Naive thymus-derived CD4-positive, alpha-beta T cell (primary cell): ENCODE measurements around the gene UGT2A1. TPM values are rescaled to one million over a fixed set of nuclear protein-coding genes. Genes with fewer than 3 reads are reported as not detected.

Experiments used
- ATAC-seq: fragments of 150-1000 bp; cut with Tn5 transposase; 2 replicates; pipeline ENCODE4 v1.10.0; 2021; ENCODE audit warnings: mild to moderate bottlenecking, moderate library complexity
- CTCF ChIA-PET: fragments of 350-600 bp; sonication (Branson Sonifier 250); formaldehyde crosslinking; loops from one replicate; lab custom pipeline; 2021; ENCODE audit warnings: antibody characterized with exemption; lab: Charles Lee
- POLR2A ChIA-PET: fragments of 350-600 bp; sonication (Branson Sonifier 250); formaldehyde crosslinking; loops from one replicate; lab custom pipeline; 2021; ENCODE audit warnings: antibody characterized with exemption, inconsistent platforms; lab: Charles Lee
- DNase-seq, 9 donors: peaks; one replicate each; pipeline versions ENCODE4 v3.0.0 to v3.0.0-alpha.2; 2020 to 2022; ENCODE audit warnings: mixed read lengths in 1 of 9
- H3K27ac ChIP-seq: one replicate; pipeline ENCODE4 v1.7.0; 2013; ENCODE audit warnings: mild to moderate bottlenecking, low read depth, low read length, moderate library complexity
- H3K27me3 ChIP-seq, 2 donors: one replicate each; pipeline ENCODE4 v1.7.0; 2013; ENCODE audit warnings: low read length in 2 of 2, mild to moderate bottlenecking in 2 of 2, moderate library complexity in 2 of 2; ENCODE audit not compliant: control insufficient read depth in 2 of 2, insufficient read depth in 2 of 2
- H3K36me3 ChIP-seq, 3 experiments: 1 replicate in 2 of 3; 2 replicates in 1 of 3; pipeline ENCODE4 v1.7.0; 2013; ENCODE audit warnings: low read length in 3 of 3, mild to moderate bottlenecking in 3 of 3, moderate library complexity in 1 of 3; ENCODE audit not compliant: insufficient read depth in 3 of 3, control insufficient read depth in 2 of 3
- H3K4me1 ChIP-seq, 2 donors: one replicate each; pipeline ENCODE4 v1.7.0; 2013; ENCODE audit warnings: low read length in 2 of 2, mild to moderate bottlenecking in 2 of 2, moderate library complexity in 1 of 2; ENCODE audit not compliant: control insufficient read depth in 2 of 2, insufficient read depth in 2 of 2
- H3K4me3 ChIP-seq: 2 replicates; pipeline ENCODE4 v1.7.0; 2013; ENCODE audit warnings: mild to moderate bottlenecking, low read length
- H3K9me3 ChIP-seq, 3 experiments: 1 replicate in 2 of 3; 2 replicates in 1 of 3; pipeline ENCODE4 v1.7.0; 2013; ENCODE audit warnings: low read length in 3 of 3; ENCODE audit not compliant: control insufficient read depth in 2 of 3
- H3K27ac Mint-ChIP-seq, 9 donors: one replicate each; pipeline ENCODE4 v1.8.0; 2020 to 2022; ENCODE audit warnings: mixed read lengths in 9 of 9, mild to moderate bottlenecking in 8 of 9, moderate library complexity in 5 of 9, inconsistent platforms in 2 of 9
- H3K27me3 Mint-ChIP-seq, 5 donors: one replicate each; pipeline ENCODE4 v1.8.0; 2021 to 2022; ENCODE audit warnings: mixed read lengths in 5 of 5, mild to moderate bottlenecking in 1 of 5
- H3K36me3 Mint-ChIP-seq, 5 donors: one replicate each; pipeline ENCODE4 v1.8.0; 2020 to 2022; ENCODE audit warnings: mixed read lengths in 5 of 5, mild to moderate bottlenecking in 3 of 5, inconsistent platforms in 1 of 5
- H3K4me1 Mint-ChIP-seq, 7 donors: one replicate each; pipeline ENCODE4 v1.8.0; 2020 to 2022; ENCODE audit warnings: mixed read lengths in 7 of 7, mild to moderate bottlenecking in 3 of 7, inconsistent platforms in 1 of 7
- H3K4me3 Mint-ChIP-seq, 10 donors: one replicate each; pipeline ENCODE4 v1.8.0; 2020 to 2022; ENCODE audit warnings: mild to moderate bottlenecking in 10 of 10, mixed read lengths in 10 of 10, moderate library complexity in 6 of 10, inconsistent platforms in 2 of 10
- H3K9me3 Mint-ChIP-seq, 11 donors: one replicate each; pipeline ENCODE4 v1.8.0; 2020 to 2022; ENCODE audit warnings: mixed read lengths in 11 of 11, mild to moderate bottlenecking in 4 of 11, inconsistent platforms in 1 of 11, moderate library complexity in 1 of 11
- intact Hi-C, 2 donors: fragments of 100-400 bp; cut with micrococcal nuclease; formaldehyde crosslinking; loops; one replicate each; pipeline ENCODE4 v1.15.1; 2023
- polyA plus RNA-seq, 2 donors: library from polyadenylated mRNA; unstranded; fragments of 300-500 nt; fragmentation: Illumina TruSeq; gene quantifications; one replicate each; pipeline ENCODE4 v1.2.3, GENCODE V29; 2021
- total RNA-seq, 6 experiments: library from RNA in 5 of 6; stranded (reverse) in 5 of 6; gene quantifications; 1 replicate in 5 of 6; 2 replicates in 1 of 6; pipeline ENCODE4 v1.2.3 and lab custom pipeline; 2021 to 2026

UGT2A1 gene
- not detected for total RNA-seq
- not detected for polyA plus RNA-seq
- not detected for total RNA-seq (lab: John Stamatoyannopoulos, UW)

DNA sequence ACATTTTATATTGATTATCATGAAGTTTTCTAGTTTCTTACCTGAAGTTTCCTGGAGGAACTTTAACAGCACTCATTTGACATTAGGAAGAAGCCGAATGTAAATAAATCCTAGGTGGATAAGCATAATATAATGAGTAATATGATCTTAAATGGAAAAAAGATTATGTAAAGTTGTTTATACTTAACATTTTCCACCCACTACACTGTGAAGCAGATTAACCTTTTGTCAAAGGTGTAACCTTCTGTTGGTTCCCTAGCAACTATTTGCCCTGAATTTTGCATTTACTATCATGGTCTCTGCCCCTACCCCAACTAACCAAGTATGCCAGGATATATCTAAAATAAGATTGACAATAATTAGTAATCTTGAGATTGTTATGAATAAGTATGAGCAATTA lies at the start of gene UGT2A1:
TSS of gene UGT2A1 (minus strand) at position 101 of the 400 bp plus-strand sequence. CDS start 5,603 bp downstream, outside the sequence.
- Histone ChIP-seq H3K9me3 (no peaks in the 10 kb centered on the region), H3K4me3 (no peak within 1 kb of the TSS), H3K27me3 (no peaks in the 10 kb centered on the region), H3K36me3 (no peaks in the 10 kb centered on the region), H3K4me1 (no peaks in the 10 kb centered on the region), H3K27ac (no peak within 1 kb of the TSS)
- H3K27me3 Mint-ChIP-seq, result no peaks in the 10 kb centered on the region
- peaks cover 0 to 1% (median 0%) of the 10 kb centered on the region in 11 donors for H3K9me3 Mint-ChIP-seq
- H3K4me1 Mint-ChIP-seq, result no peaks in the 10 kb centered on the region
- DNase-seq (no peak), ATAC-seq (no peak)
- CTCF ChIA-PET, result no interaction called here
- intact Hi-C loops, result no loop called here
- H3K27ac Mint-ChIP-seq, result no peak within 1 kb of the TSS
- POLR2A ChIA-PET, result no interaction called here
- no peak within 1 kb of the TSS for H3K4me3 Mint-ChIP-seq
- no peaks in the 10 kb centered on the region for H3K36me3 Mint-ChIP-seq

DNA sequence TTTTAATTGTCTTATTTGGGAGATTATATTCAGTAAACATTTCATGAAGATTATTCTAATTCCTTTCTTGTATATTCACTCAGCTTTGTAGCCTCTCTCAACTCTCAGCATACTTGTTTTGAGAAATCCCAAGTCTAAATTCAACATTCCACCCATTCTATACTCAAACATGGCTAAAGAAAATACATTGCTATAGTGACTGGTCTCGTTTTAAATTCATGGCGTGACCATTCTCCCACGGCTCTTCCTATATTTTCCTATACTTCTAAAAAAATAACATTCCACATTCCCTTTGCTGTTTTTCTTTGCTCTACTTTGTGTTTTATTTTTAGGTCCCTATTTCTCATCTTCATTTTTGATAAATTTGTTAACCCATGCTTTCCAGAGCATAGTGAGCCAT lies 49.2 kb upstream of the UGT2A1 start:
- ATAC-seq (no peak), DNase-seq (no peak)
- Histone ChIP-seq H3K27ac (no peak overlapping the region), H3K4me3 (no peak overlapping the region), H3K27me3 (no peaks in the 10 kb centered on the region), H3K36me3 (no peaks in the 10 kb centered on the region), H3K9me3 (peaks cover 0 to 4% (median 0%) of the 10 kb centered on the region in 3 experiments), H3K4me1 (no peaks in the 10 kb centered on the region)
- H3K36me3 Mint-ChIP-seq, result peaks cover 0 to 11% (median 4%) of the 10 kb centered on the region in 5 donors
- peaks cover 0 to 26% (median 9%) of the 10 kb centered on the region in 11 donors for H3K9me3 Mint-ChIP-seq
- ChIA-PET CTCF (interaction anchor here (0.6 kb wide), 1 partner anchor 9 kb away, joined by 3 read pairs; no protein-coding TSS in a partner anchor), POLR2A (no interaction called here)
- intact Hi-C loops, result loop anchor here in 1 of 2 donors (1.0 kb wide), 1 partner anchor 18 kb away; no protein-coding TSS in a partner anchor
- H3K4me3 Mint-ChIP-seq, result no peak overlapping the region
- H3K27me3 Mint-ChIP-seq, result no peaks in the 10 kb centered on the region
- peaks cover 0 to 1% (median 0%) of the 10 kb centered on the region in 7 donors for H3K4me1 Mint-ChIP-seq
- H3K27ac Mint-ChIP-seq, result no peak overlapping the region

DNA sequence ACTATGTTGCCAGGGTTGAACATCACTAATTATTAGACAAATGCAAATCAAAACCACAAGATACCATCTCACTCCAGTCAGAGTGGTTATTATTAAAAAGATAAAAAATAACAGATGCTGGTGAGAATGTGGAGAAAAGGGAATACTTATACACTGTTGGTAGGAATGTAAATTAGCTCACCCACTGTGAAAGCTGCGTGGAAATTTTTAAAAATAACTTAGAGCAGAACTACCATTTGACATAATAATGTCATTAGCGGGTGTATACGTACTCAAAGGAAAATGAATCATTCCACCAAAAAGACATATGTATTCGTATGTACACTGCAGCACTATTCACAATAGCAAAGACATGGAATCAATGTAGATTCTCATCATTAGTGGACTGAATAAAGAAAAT lies 48.6 kb upstream of the UGT2A1 start:
- no peaks in the 10 kb centered on the region for H3K27me3 Mint-ChIP-seq
- H3K4me1 ChIP-seq, result no peaks in the 10 kb centered on the region
- H3K9me3 Mint-ChIP-seq, result peaks cover 0 to 31% (median 9%) of the 10 kb centered on the region in 11 donors
- DNase-seq (no peak), ATAC-seq (no peak)
- ChIA-PET CTCF (no interaction called here), POLR2A (no interaction called here)
- H3K4me3 Mint-ChIP-seq, result no peak overlapping the region
- H3K36me3 ChIP-seq, result no peaks in the 10 kb centered on the region
- H3K27ac Mint-ChIP-seq, result no peak overlapping the region
- H3K4me1 Mint-ChIP-seq, result peaks cover 0 to 1% (median 0%) of the 10 kb centered on the region in 7 donors
- H3K9me3 ChIP-seq, result peaks cover 0 to 4% (median 0%) of the 10 kb centered on the region in 3 experiments
- H3K27me3 ChIP-seq, result no peaks in the 10 kb centered on the region
- H3K27ac ChIP-seq, result no peak overlapping the region
- H3K4me3 ChIP-seq, result no peak overlapping the region
- peaks cover 0 to 11% (median 4%) of the 10 kb centered on the region in 5 donors for H3K36me3 Mint-ChIP-seq
- intact Hi-C loops, result loop anchor here in 1 of 2 donors (1.0 kb wide), 1 partner anchor 19 kb away; no protein-coding TSS in a partner anchor

DNA sequence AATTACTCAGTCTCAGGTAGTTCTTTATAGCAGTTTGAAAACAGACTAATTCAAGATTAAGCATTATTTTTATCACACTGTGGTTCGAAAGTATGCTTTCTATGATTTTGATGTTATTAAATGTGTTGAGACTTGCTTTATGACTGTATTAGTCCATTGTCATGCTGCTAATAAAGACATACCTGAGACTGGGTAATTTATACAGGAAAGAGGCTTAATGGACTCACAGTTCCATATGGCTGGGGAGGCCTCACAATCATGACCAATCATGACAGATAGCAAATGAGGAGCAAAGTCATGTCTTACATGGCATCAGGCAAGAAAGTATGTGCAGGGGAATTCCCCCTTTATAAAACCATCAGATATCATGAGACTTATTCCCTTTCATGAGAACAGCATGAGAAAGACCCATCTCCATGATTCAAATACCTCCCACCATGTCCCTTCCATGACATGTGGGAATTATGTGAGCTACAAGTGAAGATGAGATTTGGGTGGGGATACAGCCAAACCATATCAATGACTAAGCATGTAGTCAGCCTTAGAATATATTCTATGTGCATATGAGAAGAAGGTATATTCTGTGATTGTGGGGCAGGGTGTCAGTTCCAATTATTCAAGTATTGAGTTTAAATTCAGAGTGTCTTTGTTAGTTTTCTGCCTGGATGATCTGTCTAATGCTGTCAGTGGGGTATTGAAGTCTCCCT lies 44.6 kb upstream of the UGT2A1 start:
- H3K9me3 Mint-ChIP-seq, result peaks cover 0 to 36% (median 12%) of the 10 kb centered on the region in 11 donors
- ATAC-seq (no peak), DNase-seq (no peak)
- Histone ChIP-seq H3K27ac (no peak overlapping the region), H3K27me3 (no peaks in the 10 kb centered on the region), H3K36me3 (no peaks in the 10 kb centered on the region), H3K9me3 (peaks cover 0 to 4% (median 0%) of the 10 kb centered on the region in 3 experiments), H3K4me3 (no peak overlapping the region), H3K4me1 (no peaks in the 10 kb centered on the region)
- CTCF ChIA-PET, result no interaction called here
- H3K27ac Mint-ChIP-seq, result no peak overlapping the region
- intact Hi-C loops, result no loop called here
- POLR2A ChIA-PET, result no interaction called here
- no peak overlapping the region for H3K4me3 Mint-ChIP-seq
- no peaks in the 10 kb centered on the region for H3K27me3 Mint-ChIP-seq
- H3K4me1 Mint-ChIP-seq, result peaks cover 0 to 6% (median 0%) of the 10 kb centered on the region in 7 donors
- H3K36me3 Mint-ChIP-seq, result peaks cover 0 to 11% (median 4%) of the 10 kb centered on the region in 5 donors

DNA sequence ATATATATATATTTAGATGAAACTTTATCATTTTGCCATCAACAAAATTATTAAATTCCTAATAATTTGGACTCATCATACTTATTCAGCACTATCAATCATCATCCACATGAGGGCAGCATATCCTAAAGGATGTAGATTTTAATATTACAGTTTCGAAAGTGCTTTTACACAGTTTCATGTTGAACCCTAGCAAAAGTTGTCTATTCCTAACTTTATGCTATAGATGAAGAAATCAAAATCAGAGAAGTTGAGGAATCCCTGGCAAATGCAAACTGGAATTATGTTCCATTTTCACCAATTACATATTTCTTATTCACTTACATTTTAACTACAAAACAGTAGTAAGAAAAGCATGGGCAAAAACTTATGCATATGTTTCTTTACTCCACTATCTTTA lies 36.6 kb upstream of the UGT2A1 start:
- ATAC-seq (peak; percentile 76), DNase-seq (peak in 6 of 9 donors; percentile 20 to 63 (median 48))
- Mint-ChIP-seq H3K27ac (peak overlapping the region in 3 of 9 donors; percentile 30 to 53 (median 38)), H3K4me3 (peak overlapping the region in 7 of 10 donors; percentile 39 to 76 (median 55)), H3K36me3 (no peaks in the 10 kb centered on the region), H3K27me3 (no peaks in the 10 kb centered on the region), H3K4me1 (peaks cover 0 to 19% (median 5%) of the 10 kb centered on the region in 7 donors), H3K9me3 (peaks cover 0 to 4% (median 0%) of the 10 kb centered on the region in 11 donors)
- H3K4me1 ChIP-seq, result no peaks in the 10 kb centered on the region
- no peaks in the 10 kb centered on the region for H3K27me3 ChIP-seq
- H3K27ac ChIP-seq, result no peak overlapping the region
- no peaks in the 10 kb centered on the region for H3K36me3 ChIP-seq
- H3K9me3 ChIP-seq, result no peaks in the 10 kb centered on the region
- intact Hi-C loops, result loop anchor here (1.0 to 5.0 kb wide), 8 partner anchors 71 to 1417 kb away; partner anchors contain the start of gene SULT1B1 (in 1 of the 2)
- no peak overlapping the region for H3K4me3 ChIP-seq
- CTCF ChIA-PET, result interaction anchor here (0.7 to 2.1 kb wide), 7 partner anchors 48 to 192 kb away, joined by 3 to 47 read pairs (median 11); partner anchors contain the start of gene SULT1B1
- POLR2A ChIA-PET, result no interaction called here

DNA sequence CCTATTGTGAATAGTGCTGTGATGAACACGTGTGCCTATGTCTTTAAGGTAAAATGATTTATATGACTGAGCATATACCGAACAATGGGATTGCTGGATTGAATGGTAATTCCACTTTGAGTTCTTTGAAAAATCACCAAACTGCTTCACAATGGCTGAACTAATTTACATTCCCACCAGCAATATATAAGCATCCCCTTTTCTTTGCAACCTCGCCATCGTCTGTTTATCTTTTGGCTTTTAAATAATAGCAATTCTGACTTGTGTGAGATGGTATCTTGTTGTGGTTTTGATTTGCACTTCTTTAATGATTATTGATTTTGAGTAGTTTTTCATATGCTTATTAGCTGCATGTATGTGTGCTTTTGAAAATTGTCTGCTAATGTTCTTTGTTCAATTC lies 31.8 kb upstream of the UGT2A1 start:
- no peak for ATAC-seq
- Histone ChIP-seq H3K9me3 (no peaks in the 10 kb centered on the region), H3K36me3 (no peaks in the 10 kb centered on the region), H3K27ac (no peak overlapping the region), H3K4me3 (no peak overlapping the region), H3K27me3 (no peaks in the 10 kb centered on the region), H3K4me1 (no peaks in the 10 kb centered on the region)
- peaks cover 0 to 4% (median 3%) of the 10 kb centered on the region in 7 donors for H3K4me1 Mint-ChIP-seq
- H3K9me3 Mint-ChIP-seq, result no peaks in the 10 kb centered on the region
- no peaks in the 10 kb centered on the region for H3K27me3 Mint-ChIP-seq
- H3K4me3 Mint-ChIP-seq, result no peak overlapping the region
- no peaks in the 10 kb centered on the region for H3K36me3 Mint-ChIP-seq
- POLR2A ChIA-PET, result interaction anchor here (0.6 kb wide), 2 partner anchors 116 to 1339 kb away, joined by 3 read pairs; no protein-coding TSS in a partner anchor
- H3K27ac Mint-ChIP-seq, result no peak overlapping the region
- DNase-seq, result no peak
- intact Hi-C loops, result loop anchor here in 1 of 2 donors (5.0 kb wide), 2 partner anchors 1188 to 1413 kb away; no protein-coding TSS in a partner anchor
- CTCF ChIA-PET, result no interaction called here
